Right lobe of liver (tissue), 4 donors: ENCODE results near the gene SLCO3A1.

Experiments used
- POLR2A ChIP-seq: fragments of 450-650 bp; IDR thresholded peaks from one replicate; pipeline ENCODE4 v1.6.1; 2017; ENCODE audit warnings: antibody characterized with exemption, mild to moderate bottlenecking
- TF ChIP-seq, protein P1 (sequence below), 4 donors: fragments of 200-600 bp in 3 of 4; fragments of 450-650 bp in 1 of 4; IDR thresholded peaks; one replicate each; pipeline versions ENCODE4 v1.5.1 to v1.8.0; 2016 to 2022; ENCODE audit warnings: antibody characterized with exemption in 4 of 4, mild to moderate bottlenecking in 2 of 4
- donor health status: DM: no; HTN: no; CAD: no.
- donor health status: DM: no; HTN: no; CAD: no.
- donor health status: DM: no; HTN: yes; CAD: no.

DNA sequence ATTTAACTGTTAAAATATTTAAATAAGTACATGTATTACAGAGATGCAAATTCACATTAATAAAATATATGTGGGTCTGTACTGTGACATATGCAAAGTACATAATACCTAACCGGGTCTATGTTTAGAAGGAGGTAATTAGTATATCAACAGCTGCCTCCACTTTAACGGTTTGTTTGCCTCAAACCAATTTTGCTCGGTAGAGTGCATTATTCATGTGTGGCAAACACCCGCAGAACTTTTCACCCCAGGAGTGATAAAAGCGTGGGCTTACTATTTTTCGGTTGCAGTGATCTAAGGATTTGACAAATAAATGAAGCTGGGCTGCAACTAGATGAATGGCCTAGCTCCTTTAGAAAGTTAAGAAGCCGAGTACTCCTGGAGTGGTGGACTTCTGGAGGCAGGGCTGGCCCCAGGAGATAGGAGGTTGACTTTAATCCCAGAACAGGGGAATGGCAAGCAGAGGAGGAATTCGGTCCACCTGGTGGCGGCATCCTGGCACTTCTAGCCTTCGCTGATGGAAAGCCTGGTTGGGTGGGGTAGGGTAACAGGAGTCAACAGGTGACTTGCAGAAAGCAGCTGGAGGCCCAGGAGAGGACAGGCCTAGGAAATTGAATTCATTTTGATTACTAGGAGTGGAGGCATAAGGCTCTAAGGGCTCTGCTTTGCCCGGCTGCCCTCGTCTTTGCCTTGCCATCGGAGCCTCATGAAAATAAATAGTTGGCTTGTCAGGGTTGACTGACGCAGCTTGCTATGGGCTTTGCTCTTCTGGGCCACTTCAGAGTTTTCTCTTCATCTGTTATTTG is 2.4 kb downstream of the SLCO3A1 start:
- TF ChIP-seq POLR2A = no peak
- TF ChIP-seq, protein P1, sequence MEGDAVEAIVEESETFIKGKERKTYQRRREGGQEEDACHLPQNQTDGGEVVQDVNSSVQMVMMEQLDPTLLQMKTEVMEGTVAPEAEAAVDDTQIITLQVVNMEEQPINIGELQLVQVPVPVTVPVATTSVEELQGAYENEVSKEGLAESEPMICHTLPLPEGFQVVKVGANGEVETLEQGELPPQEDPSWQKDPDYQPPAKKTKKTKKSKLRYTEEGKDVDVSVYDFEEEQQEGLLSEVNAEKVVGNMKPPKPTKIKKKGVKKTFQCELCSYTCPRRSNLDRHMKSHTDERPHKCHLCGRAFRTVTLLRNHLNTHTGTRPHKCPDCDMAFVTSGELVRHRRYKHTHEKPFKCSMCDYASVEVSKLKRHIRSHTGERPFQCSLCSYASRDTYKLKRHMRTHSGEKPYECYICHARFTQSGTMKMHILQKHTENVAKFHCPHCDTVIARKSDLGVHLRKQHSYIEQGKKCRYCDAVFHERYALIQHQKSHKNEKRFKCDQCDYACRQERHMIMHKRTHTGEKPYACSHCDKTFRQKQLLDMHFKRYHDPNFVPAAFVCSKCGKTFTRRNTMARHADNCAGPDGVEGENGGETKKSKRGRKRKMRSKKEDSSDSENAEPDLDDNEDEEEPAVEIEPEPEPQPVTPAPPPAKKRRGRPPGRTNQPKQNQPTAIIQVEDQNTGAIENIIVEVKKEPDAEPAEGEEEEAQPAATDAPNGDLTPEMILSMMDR (IDR thresholded peaks at IDR 0.05) = peak in 1 of 4 donors; percentile 11
